ENCODE data around the gene FGA. TPM values are rescaled to one million over a fixed set of nuclear protein-coding genes. Genes with fewer than 3 reads are reported as not detected.

The FGA gene
- total and polyA plus RNA-seq, 9 of the 15 experiments (the other 6 are each of a cell fraction or from before 2014, with no cell fraction given): 0.04 to 2.5 (median 0.07) TPM; not detected in 5

- TF ChIP-seq, protein P1, sequence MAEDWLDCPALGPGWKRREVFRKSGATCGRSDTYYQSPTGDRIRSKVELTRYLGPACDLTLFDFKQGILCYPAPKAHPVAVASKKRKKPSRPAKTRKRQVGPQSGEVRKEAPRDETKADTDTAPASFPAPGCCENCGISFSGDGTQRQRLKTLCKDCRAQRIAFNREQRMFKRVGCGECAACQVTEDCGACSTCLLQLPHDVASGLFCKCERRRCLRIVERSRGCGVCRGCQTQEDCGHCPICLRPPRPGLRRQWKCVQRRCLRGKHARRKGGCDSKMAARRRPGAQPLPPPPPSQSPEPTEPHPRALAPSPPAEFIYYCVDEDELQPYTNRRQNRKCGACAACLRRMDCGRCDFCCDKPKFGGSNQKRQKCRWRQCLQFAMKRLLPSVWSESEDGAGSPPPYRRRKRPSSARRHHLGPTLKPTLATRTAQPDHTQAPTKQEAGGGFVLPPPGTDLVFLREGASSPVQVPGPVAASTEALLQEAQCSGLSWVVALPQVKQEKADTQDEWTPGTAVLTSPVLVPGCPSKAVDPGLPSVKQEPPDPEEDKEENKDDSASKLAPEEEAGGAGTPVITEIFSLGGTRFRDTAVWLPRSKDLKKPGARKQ (CRISPR knock-in tag; IDR thresholded peaks at IDR 0.05): no peak
- TF ChIP-seq STAT6 (CRISPR knock-in tag; IDR thresholded peaks at IDR 0.05) (no peak), NR4A1 (CRISPR knock-in tag; IDR thresholded peaks at IDR 0.05) (no peak), NR4A1 (tag; IDR thresholded peaks at IDR 0.05) (no peak), SMARCA4 (IDR thresholded peaks at IDR 0.05) (no peak), ZNF324 (CRISPR knock-in tag; IDR thresholded peaks at IDR 0.05) (no peak), PHB2 (IDR thresholded peaks at IDR 0.05; ENCODE audit: low read depth) (no peak), SREBF2 (CRISPR knock-in tag; IDR thresholded peaks at IDR 0.05) (no peak), ZNF282 (CRISPR knock-in tag; IDR thresholded peaks at IDR 0.05) (no peak), IRF1 (CRISPR knock-in tag; IDR thresholded peaks at IDR 0.05; ENCODE audit: borderline replicate concordance) (no peak), ZNF184 (CRISPR knock-in tag; IDR thresholded peaks at IDR 0.05) (no peak), ZNF316 (IDR thresholded peaks at IDR 0.05) (no peak), ZNF408 (CRISPR knock-in tag; IDR thresholded peaks at IDR 0.05; ENCODE audit: low read depth) (no peak), ZNF384 (IDR thresholded peaks at IDR 0.05; ENCODE audit: low read depth, low read length) (no peak), PRMT5 (CRISPR knock-in tag; IDR thresholded peaks at IDR 0.05) (no peak), ZNF444 (CRISPR knock-in tag; IDR thresholded peaks at IDR 0.05) (no peak), L3MBTL2 (IDR thresholded peaks at IDR 0.05) (no peak; the same call in 1 of the 2 replicates), ZFP30 (CRISPR knock-in tag; IDR thresholded peaks at IDR 0.05; ENCODE audit: borderline replicate concordance) (no peak)
- TF ChIP-seq, protein P2, sequence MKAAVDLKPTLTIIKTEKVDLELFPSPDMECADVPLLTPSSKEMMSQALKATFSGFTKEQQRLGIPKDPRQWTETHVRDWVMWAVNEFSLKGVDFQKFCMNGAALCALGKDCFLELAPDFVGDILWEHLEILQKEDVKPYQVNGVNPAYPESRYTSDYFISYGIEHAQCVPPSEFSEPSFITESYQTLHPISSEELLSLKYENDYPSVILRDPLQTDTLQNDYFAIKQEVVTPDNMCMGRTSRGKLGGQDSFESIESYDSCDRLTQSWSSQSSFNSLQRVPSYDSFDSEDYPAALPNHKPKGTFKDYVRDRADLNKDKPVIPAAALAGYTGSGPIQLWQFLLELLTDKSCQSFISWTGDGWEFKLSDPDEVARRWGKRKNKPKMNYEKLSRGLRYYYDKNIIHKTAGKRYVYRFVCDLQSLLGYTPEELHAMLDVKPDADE (conservative IDR thresholded peaks at IDR 0.05; ENCODE audit: control insufficient read depth, low read depth, low read length): no peak
- TF ChIP-seq, protein P3, sequence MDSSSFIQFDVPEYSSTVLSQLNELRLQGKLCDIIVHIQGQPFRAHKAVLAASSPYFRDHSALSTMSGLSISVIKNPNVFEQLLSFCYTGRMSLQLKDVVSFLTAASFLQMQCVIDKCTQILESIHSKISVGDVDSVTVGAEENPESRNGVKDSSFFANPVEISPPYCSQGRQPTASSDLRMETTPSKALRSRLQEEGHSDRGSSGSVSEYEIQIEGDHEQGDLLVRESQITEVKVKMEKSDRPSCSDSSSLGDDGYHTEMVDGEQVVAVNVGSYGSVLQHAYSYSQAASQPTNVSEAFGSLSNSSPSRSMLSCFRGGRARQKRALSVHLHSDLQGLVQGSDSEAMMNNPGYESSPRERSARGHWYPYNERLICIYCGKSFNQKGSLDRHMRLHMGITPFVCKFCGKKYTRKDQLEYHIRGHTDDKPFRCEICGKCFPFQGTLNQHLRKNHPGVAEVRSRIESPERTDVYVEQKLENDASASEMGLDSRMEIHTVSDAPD (CRISPR knock-in tag; IDR thresholded peaks at IDR 0.05): no peak
Observed at GRCh38 chr4:154559494-154560418, 30.8 kb downstream of the FGA start (continued).

Data from K562 (cell line).